Posterior vena cava (tissue), 2 donors: Measurements from ENCODE around the gene FOXD4L6. TPM values are rescaled to one million over a fixed set of nuclear protein-coding genes. Genes with fewer than 3 reads are reported as not detected.
"Not testable (repeated sequence)": the region's sequence is repeated elsewhere in the genome, so short reads cannot be mapped to it uniquely, and the experiment has no call there.

Source experiments
- DNase-seq: peaks from one replicate; pipeline ENCODE4 v3.0.0-alpha.2; 2020; ENCODE audit warnings: low spot score
- intact Hi-C, 2 donors: fragments of 100-400 bp; cut with DNase I; formaldehyde crosslinking; loops; one replicate each; pipeline versions ENCODE4 v1.14.1 to v1.14.2; 2022 to 2023
- total RNA-seq, 2 donors: library from RNA; stranded (reverse); fragmentation: NEBNext Ultra II Directional; extraction: Animal tissue kit (Norgen Biotek cat#: 25700); gene quantifications; one replicate each; pipeline ENCODE4 v1.2.1, GENCODE V29; 2021
- donor health status: DM: yes; HTN: yes; CAD: no.
- donor health status: DM: yes; HTN: yes; CAD: no.

FOXD4L6 gene
- total RNA-seq, 2 donors from 2014 or later: not detected

- intact Hi-C loops, DNase-seq: not testable (repeated sequence)
Measured at GRCh38 chr9:41105557-41106253, 22.8 kb downstream of the FOXD4L6 start.

GRCh38 chr9:41104542-41104941, 23.9 kb downstream of the FOXD4L6 start:
- DNase-seq, intact Hi-C loops: not testable (repeated sequence)

DNA sequence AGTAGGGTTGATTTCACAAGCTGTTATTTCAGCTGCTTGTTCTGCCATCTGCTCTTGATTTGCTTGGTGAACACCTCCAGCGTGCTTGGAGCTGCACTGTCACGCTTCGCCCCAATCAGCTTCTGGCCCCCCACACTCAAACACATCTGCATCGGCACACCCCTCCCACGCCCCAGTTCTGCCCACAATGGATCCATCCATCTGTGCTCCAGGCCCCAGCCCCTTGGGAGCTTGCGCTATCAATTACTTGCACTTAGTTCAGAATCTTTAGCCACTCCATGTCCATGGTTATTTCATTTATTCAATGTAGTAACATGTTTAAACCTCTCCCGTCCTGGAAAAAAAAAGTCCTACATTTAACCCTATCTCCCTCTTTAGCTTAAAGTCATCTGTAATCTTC, 28.0 kb downstream of the FOXD4L6 start:
- intact Hi-C loops: not testable (repeated sequence)

DNA sequence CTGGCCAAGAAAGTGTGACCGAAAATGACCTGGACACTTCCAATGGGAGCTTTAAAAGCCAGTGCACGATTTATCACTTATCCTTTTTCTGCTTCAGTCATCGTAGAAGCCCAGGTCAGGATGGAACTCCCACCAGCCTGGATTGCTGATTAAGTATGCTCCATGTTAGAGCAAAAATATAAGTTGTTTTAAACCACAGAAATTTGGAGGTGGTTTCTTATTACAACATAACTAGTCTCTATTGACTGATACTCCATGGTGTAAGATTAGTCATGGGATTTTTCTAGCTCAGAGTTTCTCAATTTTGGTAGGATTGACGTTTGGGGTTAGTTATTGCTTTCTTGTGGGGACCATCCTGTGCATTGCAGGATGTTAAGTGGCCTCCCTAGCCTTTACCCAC, 29.7 kb downstream of the FOXD4L6 start:
- DNase-seq, intact Hi-C loops: not testable (repeated sequence)

More for the DNA sequence above, 28.0 kb downstream of the FOXD4L6 start:
- not testable (repeated sequence) for DNase-seq

- DNase-seq, intact Hi-C loops: not testable (repeated sequence)
Measured at GRCh38 chr9:41095060-41095459, 33.4 kb downstream of the FOXD4L6 start.

DNA sequence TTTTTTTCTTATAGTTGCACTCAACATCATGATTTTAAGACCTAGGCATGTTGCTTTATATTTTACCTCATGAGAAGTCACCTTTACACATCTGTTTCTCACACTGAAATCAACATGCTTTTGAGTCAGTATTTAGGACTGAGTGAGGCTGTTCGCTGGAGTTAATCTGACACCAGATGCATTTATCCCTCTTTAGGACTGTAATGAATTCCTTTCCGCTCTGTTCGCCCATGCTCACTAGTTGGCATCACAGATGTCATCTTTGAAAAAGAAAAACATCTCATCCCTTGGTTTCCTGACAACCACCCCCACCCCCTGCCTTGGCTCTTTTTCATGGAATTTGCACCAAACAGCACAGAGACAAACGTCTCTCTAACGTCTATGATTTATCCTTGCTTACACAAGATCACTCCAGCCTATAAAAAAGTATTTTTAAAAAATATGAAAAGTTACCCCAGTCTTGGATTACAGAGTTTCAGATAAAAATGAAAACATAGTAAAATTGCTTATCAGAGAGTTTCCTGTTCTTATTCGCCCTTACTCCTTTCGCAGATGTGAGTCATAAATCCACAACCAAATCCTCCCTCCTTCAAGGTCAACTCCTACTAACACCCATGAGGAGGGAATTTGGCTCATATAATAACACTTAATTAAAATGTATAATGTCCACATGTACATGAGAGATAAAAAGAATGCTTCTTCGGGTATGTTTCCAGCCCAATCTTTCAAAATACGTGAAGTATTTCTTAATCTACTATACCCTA, 34.3 kb downstream of the FOXD4L6 start:
- intact Hi-C loops, DNase-seq: not testable (repeated sequence)

GRCh38 chr9:41090922-41091321, 37.6 kb downstream of the FOXD4L6 start:
- DNase-seq, intact Hi-C loops: not testable (repeated sequence)

- DNase-seq, intact Hi-C loops: not testable (repeated sequence)
Measured at GRCh38 chr9:41090386-41090785, 38.1 kb downstream of the FOXD4L6 start.

DNA sequence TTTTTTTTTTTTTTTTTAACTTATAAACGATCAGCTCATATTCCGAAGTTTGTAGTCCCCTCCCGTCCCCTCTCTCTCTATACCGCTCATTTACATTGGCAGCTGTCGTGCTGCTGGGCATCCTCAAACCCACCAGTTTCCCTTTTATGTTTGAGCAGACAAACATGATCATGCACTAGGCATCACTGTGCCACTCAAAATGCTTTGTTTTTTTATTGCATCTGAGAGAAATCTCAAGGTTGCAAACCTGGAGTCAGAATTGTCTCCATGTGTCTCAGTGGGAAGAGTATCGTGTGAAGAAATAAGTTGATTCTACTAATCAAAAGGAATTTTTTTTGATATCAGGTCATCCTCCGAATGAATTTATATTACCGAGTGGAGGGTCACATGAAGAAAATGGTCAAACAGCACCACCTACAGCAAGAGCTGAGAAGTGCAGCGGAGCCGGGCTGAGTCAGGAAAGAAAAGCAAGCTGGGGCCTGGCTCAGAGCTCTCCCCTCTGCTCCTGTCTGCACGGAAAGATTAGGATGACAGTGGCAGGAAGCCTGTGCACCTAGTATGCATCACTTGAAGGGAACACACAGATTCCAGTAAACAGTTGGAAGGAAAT, 39.9 kb downstream of the FOXD4L6 start:
- DNase-seq, intact Hi-C loops: not testable (repeated sequence)

DNA sequence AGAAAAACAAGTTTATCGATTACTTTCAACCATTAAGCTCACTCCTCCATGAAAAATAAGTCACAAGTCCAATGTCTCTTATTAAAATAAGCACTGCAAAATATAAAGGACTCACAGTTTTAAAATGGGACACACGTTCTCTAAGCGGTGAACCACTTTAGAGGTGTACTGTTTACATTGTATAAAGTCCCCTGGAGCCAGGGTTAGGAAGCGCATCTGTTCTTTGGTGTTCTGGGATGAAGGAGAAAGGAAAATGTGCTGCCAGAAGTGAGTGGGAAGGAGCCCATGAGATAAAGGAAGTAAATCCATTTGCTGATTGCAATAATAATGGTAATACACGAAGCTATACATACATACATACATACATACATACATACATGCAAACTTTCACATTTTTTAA, 40.6 kb downstream of the FOXD4L6 start:
- intact Hi-C loops, DNase-seq: not testable (repeated sequence)

DNA sequence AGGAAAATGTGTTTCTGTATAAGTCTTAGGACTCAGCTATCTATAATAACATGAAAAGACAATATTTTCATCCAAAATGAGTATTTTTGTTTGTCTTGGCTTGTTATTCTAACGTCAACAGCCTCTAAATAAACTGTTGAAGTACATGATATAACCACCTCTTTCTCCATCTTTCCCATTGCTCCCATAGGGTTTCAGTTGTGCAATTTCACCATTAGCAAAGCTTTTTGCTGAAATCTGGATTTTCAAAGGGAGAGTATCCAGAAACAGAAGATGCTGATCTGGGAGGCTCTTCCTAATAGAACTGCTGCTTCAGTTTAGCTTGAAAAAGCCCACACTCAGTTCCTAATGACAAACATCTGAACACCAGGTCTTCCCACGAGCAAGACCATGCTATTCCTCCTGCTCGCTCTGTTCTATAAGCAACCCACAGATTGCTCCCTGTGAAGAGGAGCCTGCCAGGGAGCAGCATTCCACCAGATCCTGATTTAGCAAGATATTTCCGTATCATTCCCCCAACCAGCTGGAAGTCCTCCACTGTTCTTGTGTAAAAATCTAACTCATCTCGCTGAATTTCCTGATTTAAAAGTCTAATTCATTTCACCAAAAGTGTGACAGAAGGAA, 41.2 kb downstream of the FOXD4L6 start:
- intact Hi-C loops: not testable (repeated sequence)

DNA sequence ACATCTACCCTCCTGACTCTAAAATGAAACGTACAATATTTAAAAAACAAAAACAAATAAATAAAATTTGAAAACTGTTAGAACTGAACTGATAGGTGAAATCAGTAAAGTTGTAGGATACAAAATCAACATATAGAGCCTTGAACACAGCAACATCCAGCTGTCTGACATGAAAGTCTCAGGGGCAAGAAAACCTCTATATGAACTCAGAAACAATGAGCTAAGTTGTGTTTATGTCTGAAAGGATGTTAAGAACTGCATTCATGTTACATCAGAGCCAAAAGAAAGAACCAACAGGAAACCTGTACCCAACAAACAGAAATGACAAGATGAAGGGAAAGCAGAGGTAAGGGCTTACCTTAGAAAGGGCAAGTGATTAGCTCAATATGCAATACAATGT, 41.8 kb downstream of the FOXD4L6 start:
- intact Hi-C loops, DNase-seq: not testable (repeated sequence)

More for the DNA sequence above, 41.2 kb downstream of the FOXD4L6 start:
- DNase-seq: not testable (repeated sequence)

GRCh38 chr9:41086215-41086614, 42.3 kb downstream of the FOXD4L6 start:
- intact Hi-C loops, DNase-seq: not testable (repeated sequence)

DNA sequence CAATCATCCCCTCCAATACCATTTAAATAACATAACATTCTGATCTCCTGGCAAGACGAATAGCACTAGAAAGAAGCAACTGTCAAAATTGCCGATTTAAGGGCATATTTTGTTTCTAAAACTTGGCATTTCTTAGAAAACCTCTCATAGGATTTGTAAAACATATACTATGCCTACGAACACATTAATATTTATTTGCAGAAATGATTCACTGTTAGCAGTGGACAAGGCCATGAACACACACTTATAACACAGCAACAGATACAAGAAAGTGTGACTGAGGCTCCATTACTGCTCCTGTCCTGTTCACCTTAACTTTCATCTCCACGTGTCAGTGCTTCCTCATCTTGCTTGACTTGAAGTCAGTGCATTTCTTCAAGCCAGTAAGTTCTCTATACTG, 46.1 kb downstream of the FOXD4L6 start:
- DNase-seq, intact Hi-C loops: not testable (repeated sequence)

- DNase-seq, intact Hi-C loops: not testable (repeated sequence)
Measured at GRCh38 chr9:41079464-41079863, 49.0 kb downstream of the FOXD4L6 start.

- intact Hi-C loops, DNase-seq: not testable (repeated sequence)
Measured at GRCh38 chr9:41077586-41077985, 50.9 kb downstream of the FOXD4L6 start.
